Caco-2 (cell line): ENCODE data around the gene PPFIA1. TPM values are rescaled to one million over a fixed set of nuclear protein-coding genes. Genes with fewer than 3 reads are reported as not detected.

ENCODE experiments used
- BruUV-seq: library from RNA; stranded (reverse); fragments of 400-500 nt; replicated peaks from 2 replicates; lab custom pipeline; 2021; lab: Mats Ljungman, UMichigan
- CTCF ChIA-PET: fragments of 300-600 bp; sonication (Branson Sonifier 250); formaldehyde crosslinking; loops from one replicate; lab custom pipeline; 2022; ENCODE audit warnings: antibody characterized with exemption; lab: Charles Lee
- POLR2A ChIA-PET: fragments of 300-600 bp; sonication (Branson Sonifier 250); formaldehyde crosslinking; loops from one replicate; lab custom pipeline; 2022; ENCODE audit warnings: antibody characterized with exemption; lab: Charles Lee
- DNase-seq, 2 experiments: peaks; one replicate each; pipeline versions ENCODE4 v3.0.0 to v3.0.0-alpha.2; 2020 to 2022
- H3K27me3 ChIP-seq: replicated peaks from 2 replicates; pipeline ENCODE4 v1.6.0; 2011; ENCODE audit warnings: low read length; ENCODE audit not compliant: control insufficient read depth, insufficient read depth
- H3K36me3 ChIP-seq: 2 replicates; pipeline ENCODE4 v1.5.1; 2011; ENCODE audit warnings: low read length; ENCODE audit not compliant: control insufficient read depth, insufficient read depth
- H3K4me1 ChIP-seq: fragments of 250-450 bp; sonication (Bioruptor Pico); 2 replicates; pipeline ENCODE4 v1.5.1; 2020; ENCODE audit warnings: mild to moderate bottlenecking
- H3K4me3 ChIP-seq: 2 replicates; pipeline ENCODE4 v1.5.1; 2011; ENCODE audit warnings: low read depth, mild to moderate bottlenecking, control low read depth, low read length
- H3K9me3 ChIP-seq: fragments of 250-450 bp; sonication (Bioruptor Pico); 2 replicates; pipeline ENCODE4 v1.5.1; 2020; ENCODE audit warnings: mild to moderate bottlenecking, moderate library complexity
- H3K27ac Mint-ChIP-seq: one replicate; pipeline ENCODE4 v1.8.0; 2022; ENCODE audit warnings: mixed read lengths; ENCODE audit not compliant: unreplicated experiment
- H3K27me3 Mint-ChIP-seq: one replicate; pipeline ENCODE4 v1.8.0; 2022; ENCODE audit warnings: mixed read lengths; ENCODE audit not compliant: insufficient read depth, unreplicated experiment
- H3K36me3 Mint-ChIP-seq: one replicate; pipeline ENCODE4 v1.8.0; 2022; ENCODE audit warnings: mild to moderate bottlenecking, mixed read lengths; ENCODE audit not compliant: insufficient read depth, unreplicated experiment
- H3K4me1 Mint-ChIP-seq: one replicate; pipeline ENCODE4 v1.8.0; 2022; ENCODE audit warnings: low read depth, mixed read lengths; ENCODE audit not compliant: unreplicated experiment
- H3K4me3 Mint-ChIP-seq: one replicate; pipeline ENCODE4 v1.8.0; 2022; ENCODE audit warnings: mild to moderate bottlenecking, moderate library complexity, mixed read lengths; ENCODE audit not compliant: unreplicated experiment
- H3K9me3 Mint-ChIP-seq: one replicate; pipeline ENCODE4 v1.8.0; 2022; ENCODE audit warnings: mixed read lengths; ENCODE audit not compliant: unreplicated experiment
- intact Hi-C: fragments of 100-400 bp; cut with micrococcal nuclease; formaldehyde crosslinking; loops from one replicate; pipeline ENCODE4 v1.10.0; 2022; ENCODE audit not compliant: unreplicated experiment
- total RNA-seq: library from RNA; stranded (reverse); gene quantifications from 2 replicates; pipeline ENCODE4 v1.2.3, GENCODE V29; 2022
- TF ChIP-seq, protein P1 (sequence below), 2 experiments: fragments of 200-600 bp in 1 of 2; IDR thresholded peaks; 1 replicate in 1 of 2; 2 replicates in 1 of 2; pipeline versions ENCODE4 v1.5.1 to v1.8.0; 2011 to 2022; ENCODE audit warnings: antibody characterized with exemption in 1 of 2, control low read depth in 1 of 2, inconsistent platforms in 1 of 2, low read depth in 1 of 2, low read length in 1 of 2, mild to moderate bottlenecking in 1 of 2, moderate library complexity in 1 of 2; ENCODE audit not compliant: insufficient read depth in 1 of 2, severe bottlenecking in 1 of 2, unreplicated experiment in 1 of 2

The PPFIA1 gene
- total RNA-seq, 1 experiment from 2014 or later, result 148 TPM

DNA sequence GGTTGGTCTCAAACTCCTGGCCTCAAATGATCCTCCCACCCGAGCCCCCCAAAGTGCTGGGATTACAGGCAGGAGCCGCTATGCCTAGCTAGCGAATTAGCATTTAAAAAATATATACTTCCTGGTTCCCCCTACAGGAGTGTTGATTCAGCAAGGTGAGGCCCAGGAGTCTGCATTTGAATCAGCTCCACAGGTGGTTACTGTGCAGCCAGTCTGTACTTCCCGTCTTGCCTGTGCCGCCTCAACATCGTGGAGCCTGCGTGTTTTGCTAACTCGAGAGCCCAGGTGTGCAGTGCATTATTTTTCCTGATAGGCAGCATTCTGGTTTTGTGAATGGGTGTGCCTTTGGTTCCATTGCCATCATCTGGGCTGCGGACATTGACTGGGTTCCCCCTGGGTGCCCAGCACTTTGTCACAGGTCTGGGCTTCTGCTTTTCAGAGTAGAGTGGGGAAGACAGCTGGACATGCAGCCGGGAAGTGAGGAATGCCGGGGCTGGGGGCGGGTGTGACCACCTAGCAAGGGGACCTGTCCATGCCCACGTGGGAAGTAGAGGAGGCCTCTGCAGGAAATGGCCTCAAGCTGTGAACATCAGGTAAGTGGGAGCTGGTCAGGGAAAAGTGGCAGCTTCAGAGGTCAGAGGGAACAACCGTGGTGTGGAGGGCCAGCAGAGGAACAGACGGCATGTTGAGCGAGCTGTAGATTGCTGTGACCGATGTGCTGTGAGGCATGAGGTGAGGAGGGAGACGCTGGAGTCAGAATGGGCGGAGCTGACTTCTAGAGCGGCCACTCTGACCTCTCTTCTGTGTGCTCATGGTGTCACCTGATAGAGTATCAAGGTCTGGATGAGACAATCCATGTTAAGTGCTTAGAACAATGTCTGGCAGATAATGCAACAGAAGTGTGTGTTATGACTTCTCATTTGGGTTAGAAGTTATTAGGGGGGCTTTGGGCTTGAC, 42.2 kb downstream of the PPFIA1 start:
- TF ChIP-seq, protein P1, sequence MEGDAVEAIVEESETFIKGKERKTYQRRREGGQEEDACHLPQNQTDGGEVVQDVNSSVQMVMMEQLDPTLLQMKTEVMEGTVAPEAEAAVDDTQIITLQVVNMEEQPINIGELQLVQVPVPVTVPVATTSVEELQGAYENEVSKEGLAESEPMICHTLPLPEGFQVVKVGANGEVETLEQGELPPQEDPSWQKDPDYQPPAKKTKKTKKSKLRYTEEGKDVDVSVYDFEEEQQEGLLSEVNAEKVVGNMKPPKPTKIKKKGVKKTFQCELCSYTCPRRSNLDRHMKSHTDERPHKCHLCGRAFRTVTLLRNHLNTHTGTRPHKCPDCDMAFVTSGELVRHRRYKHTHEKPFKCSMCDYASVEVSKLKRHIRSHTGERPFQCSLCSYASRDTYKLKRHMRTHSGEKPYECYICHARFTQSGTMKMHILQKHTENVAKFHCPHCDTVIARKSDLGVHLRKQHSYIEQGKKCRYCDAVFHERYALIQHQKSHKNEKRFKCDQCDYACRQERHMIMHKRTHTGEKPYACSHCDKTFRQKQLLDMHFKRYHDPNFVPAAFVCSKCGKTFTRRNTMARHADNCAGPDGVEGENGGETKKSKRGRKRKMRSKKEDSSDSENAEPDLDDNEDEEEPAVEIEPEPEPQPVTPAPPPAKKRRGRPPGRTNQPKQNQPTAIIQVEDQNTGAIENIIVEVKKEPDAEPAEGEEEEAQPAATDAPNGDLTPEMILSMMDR (IDR thresholded peaks at IDR 0.05; ENCODE audit: insufficient read depth in 1 of 2, low read depth in 1 of 2, low read length in 1 of 2, severe bottlenecking in 1 of 2, unreplicated experiment in 1 of 2), result no peak
- ChIA-PET POLR2A (no interaction called here), CTCF (no interaction called here)

GRCh38 chr11:70313945-70314344, 43.5 kb downstream of the PPFIA1 start:
- intact Hi-C loops, result no loop called here
- no TSS peak for BruUV-seq
- H3K4me3 Mint-ChIP-seq, result no peak overlapping the region
- Histone ChIP-seq H3K4me1 (peaks cover 6% of the 10 kb centered on the region; the same call in 1 of the 2 replicates), H3K9me3 (no peaks in the 10 kb centered on the region), H3K4me3 (no peak overlapping the region), H3K36me3 (no peaks in the 10 kb centered on the region), H3K27me3 (no peaks in the 10 kb centered on the region)
- peaks cover 20% of the 10 kb centered on the region for H3K4me1 Mint-ChIP-seq
- H3K36me3 Mint-ChIP-seq, result peaks cover 37% of the 10 kb centered on the region
- H3K27me3 Mint-ChIP-seq, result no peaks in the 10 kb centered on the region
- no peaks in the 10 kb centered on the region for H3K9me3 Mint-ChIP-seq
- TF ChIP-seq, protein P1 (IDR thresholded peaks at IDR 0.05; ENCODE audit: insufficient read depth in 1 of 2, low read depth in 1 of 2, low read length in 1 of 2, severe bottlenecking in 1 of 2, unreplicated experiment in 1 of 2), result no peak
- no peak for DNase-seq
- POLR2A ChIA-PET, result no interaction called here
- peak overlapping the region; percentile 45 for H3K27ac Mint-ChIP-seq
- CTCF ChIA-PET, result no interaction called here

More for the DNA sequence above, 42.2 kb downstream of the PPFIA1 start:
- Histone ChIP-seq H3K27me3 (no peaks in the 10 kb centered on the region), H3K4me1 (peaks cover 6% of the 10 kb centered on the region; the same call in 1 of the 2 replicates), H3K4me3 (no peak overlapping the region), H3K36me3 (no peaks in the 10 kb centered on the region), H3K9me3 (no peaks in the 10 kb centered on the region)
- Mint-ChIP-seq H3K36me3 (peaks cover 49% of the 10 kb centered on the region), H3K4me1 (peaks cover 20% of the 10 kb centered on the region), H3K27ac (peak overlapping the region; percentile 2), H3K4me3 (no peak overlapping the region), H3K27me3 (no peaks in the 10 kb centered on the region), H3K9me3 (no peaks in the 10 kb centered on the region)
- DNase-seq, result no peak
- no TSS peak for BruUV-seq
- intact Hi-C loops, result no loop called here

- BruUV-seq, result no TSS peak
- Mint-ChIP-seq H3K27me3 (no peaks in the 10 kb centered on the region), H3K4me1 (peaks cover 20% of the 10 kb centered on the region), H3K4me3 (no peak overlapping the region), H3K9me3 (no peaks in the 10 kb centered on the region), H3K27ac (no peak overlapping the region), H3K36me3 (peaks cover 32% of the 10 kb centered on the region)
- intact Hi-C loops, result no loop called here
- no peak overlapping the region for H3K4me3 ChIP-seq
- H3K4me1 ChIP-seq, result peaks cover 6% of the 10 kb centered on the region; the same call in 1 of the 2 replicates
- ChIA-PET POLR2A (no interaction called here), CTCF (no interaction called here)
- TF ChIP-seq, protein P1 (IDR thresholded peaks at IDR 0.05; ENCODE audit: insufficient read depth in 1 of 2, low read depth in 1 of 2, low read length in 1 of 2, severe bottlenecking in 1 of 2, unreplicated experiment in 1 of 2), result no peak
- H3K27me3 ChIP-seq, result no peaks in the 10 kb centered on the region
- no peak for DNase-seq
- no peaks in the 10 kb centered on the region for H3K36me3 ChIP-seq
- no peaks in the 10 kb centered on the region for H3K9me3 ChIP-seq
These were observed 44.2 kb downstream of the PPFIA1 start for GRCh38 chr11:70314730-70315129.
